H1 (cell line): ENCODE measurements around the gene BGN. TPM values are rescaled to one million over a fixed set of nuclear protein-coding genes. Genes with fewer than 3 reads are reported as not detected.

Source experiments
- CTCF ChIA-PET: fragments of 300-600 bp; sonication (Branson Sonifier 250); formaldehyde crosslinking; loops from one replicate; lab custom pipeline; 2021; ENCODE audit not compliant: partially characterized antibody; lab: Charles Lee
- POLR2A ChIA-PET: fragments of 300-600 bp; sonication (Branson Sonifier 250); formaldehyde crosslinking; loops from one replicate; lab custom pipeline; 2021; ENCODE audit warnings: inconsistent platforms; ENCODE audit not compliant: partially characterized antibody; lab: Charles Lee
- DNase-seq, 2 experiments: peaks; one replicate each; pipeline versions ENCODE4 v3.0.0 to v3.0.0-alpha.2; 2010 to 2022; ENCODE audit warnings: low spot score in 2 of 2, low read depth in 1 of 2, mixed read lengths in 1 of 2
- FAIRE-seq: peaks from 2 replicates; lab custom pipeline; 2011; peaks lifted over from hg19 to GRCh38; lab: Jason Lieb, UNC
- H2AFZ ChIP-seq: 2 replicates; pipeline ENCODE4 v1.8.1; 2012; ENCODE audit warnings: low read length, inconsistent platforms
- H2AK5ac ChIP-seq: 2 replicates; pipeline ENCODE4 v1.6.1; 2013; ENCODE audit warnings: low read depth, low read length
- H2BK120ac ChIP-seq: replicated peaks from 2 replicates; pipeline ENCODE3; 2013; ENCODE audit warnings: low read depth, low read length, inconsistent platforms
- H2BK12ac ChIP-seq: 2 replicates; pipeline ENCODE4 v1.6.1; 2013; ENCODE audit warnings: low read depth, low read length
- H2BK15ac ChIP-seq: 2 replicates; pipeline ENCODE4 v1.6.1; 2013; ENCODE audit warnings: low read length
- H2BK20ac ChIP-seq: 2 replicates; pipeline ENCODE4 v1.6.1; 2013; ENCODE audit warnings: low read length
- H2BK5ac ChIP-seq: 2 replicates; pipeline ENCODE4 v1.6.1; 2013; ENCODE audit warnings: low read depth, low read length
- H3K14ac ChIP-seq: 2 replicates; pipeline ENCODE4 v1.6.1; 2013; ENCODE audit warnings: inconsistent platforms; ENCODE audit not compliant: insufficient read length
- H3K18ac ChIP-seq: 2 replicates; pipeline ENCODE4 v1.6.1; 2013; ENCODE audit warnings: low read length; ENCODE audit errors: extremely low read depth
- H3K23ac ChIP-seq: 2 replicates; pipeline ENCODE4 v1.6.1; 2013; ENCODE audit warnings: inconsistent platforms; ENCODE audit not compliant: insufficient read length
- H3K23me2 ChIP-seq: 2 replicates; pipeline ENCODE4 v1.6.1; 2013; ENCODE audit warnings: low read depth, low read length
- H3K27ac ChIP-seq: 2 replicates; pipeline ENCODE4 v1.6.1; 2011; ENCODE audit warnings: low read depth, low read length, inconsistent platforms
- H3K27me3 ChIP-seq, 4 experiments: replicated peaks in 1 of 4; 1 replicate in 1 of 4; 2 replicates in 3 of 4; pipeline versions ENCODE4 v1.6.1 to v1.8.1; 2011 to 2013; ENCODE audit warnings: low read length in 3 of 4, mild to moderate bottlenecking in 3 of 4, inconsistent platforms in 2 of 4, mixed read lengths in 2 of 4, moderate library complexity in 1 of 4; ENCODE audit not compliant: control insufficient read depth in 3 of 4, insufficient read depth in 3 of 4; ENCODE audit errors: extremely low read depth in 1 of 4
- H3K36me3 ChIP-seq, 4 experiments: 2 replicates each; pipeline versions ENCODE4 v1.6.1 to v1.8.1; 2011 to 2013; ENCODE audit warnings: mild to moderate bottlenecking in 4 of 4, low read length in 3 of 4, moderate library complexity in 2 of 4, control low read depth in 1 of 4, inconsistent platforms in 1 of 4; ENCODE audit not compliant: insufficient read depth in 4 of 4, control insufficient read depth in 2 of 4
- H3K4ac ChIP-seq: replicated peaks from 2 replicates; pipeline ENCODE3; 2013; ENCODE audit warnings: low read length, low read depth, mixed read lengths, inconsistent platforms; ENCODE audit not compliant: insufficient read length
- H3K4me1 ChIP-seq, 4 experiments: replicated peaks in 1 of 4; 1 replicate in 1 of 4; 2 replicates in 3 of 4; pipeline versions ENCODE4 v1.6.1 to v1.8.1; 2011 to 2013; ENCODE audit warnings: low read length in 3 of 4, inconsistent platforms in 2 of 4, mixed read lengths in 1 of 4; ENCODE audit not compliant: insufficient read depth in 4 of 4, control insufficient read depth in 3 of 4
- H3K4me2 ChIP-seq, 2 experiments: 2 replicates each; pipeline versions ENCODE4 v1.6.1 to v1.8.1; 2011 to 2013; ENCODE audit warnings: low read depth in 2 of 2, low read length in 2 of 2, control low read depth in 1 of 2, inconsistent platforms in 1 of 2, mild to moderate bottlenecking in 1 of 2; ENCODE audit not compliant: insufficient read depth in 1 of 2
- H3K4me3 ChIP-seq, 4 experiments: fragments of 200-600, 300-600 bp in 1 of 4; sonication (generic), shearing (Covaris generic), sonication (Bioruptor Twin) in 1 of 4; 2 replicates each; pipeline versions ENCODE4 v1.5.1 to v1.8.1; 2011 to 2016; ENCODE audit warnings: low read length in 4 of 4, low read depth in 3 of 4, control low read depth in 2 of 4, inconsistent platforms in 2 of 4, mild to moderate bottlenecking in 2 of 4, mixed read lengths in 1 of 4, moderate library complexity in 1 of 4; ENCODE audit not compliant: insufficient read depth in 2 of 4; ENCODE audit errors: extremely low read depth in 1 of 4
- H3K56ac ChIP-seq: replicated peaks from 2 replicates; pipeline ENCODE3; 2013; ENCODE audit warnings: low read depth, mild to moderate bottlenecking, mixed read lengths, low read length, inconsistent platforms; ENCODE audit not compliant: insufficient read length
- H3K79me1 ChIP-seq: 2 replicates; pipeline ENCODE4 v1.6.1; 2013; ENCODE audit warnings: low read depth, low read length, control low read depth
- H3K79me2 ChIP-seq, 2 experiments: 2 replicates each; pipeline versions ENCODE4 v1.6.1 to v1.8.1; 2012 to 2013; ENCODE audit warnings: low read length in 2 of 2, mild to moderate bottlenecking in 2 of 2, inconsistent platforms in 1 of 2; ENCODE audit not compliant: insufficient read depth in 2 of 2, control insufficient read depth in 1 of 2
- H3K9ac ChIP-seq, 4 experiments: replicated peaks in 1 of 4; 1 replicate in 1 of 4; 2 replicates in 3 of 4; pipeline versions ENCODE4 v1.6.1 to v1.8.1; 2011 to 2013; ENCODE audit warnings: low read depth in 3 of 4, low read length in 3 of 4, control low read depth in 2 of 4, mild to moderate bottlenecking in 2 of 4, moderate library complexity in 2 of 4, inconsistent platforms in 1 of 4; ENCODE audit errors: extremely low read depth in 1 of 4
- H3K9me3 ChIP-seq, 2 experiments: 2 replicates each; pipeline versions ENCODE4 v1.6.1 to v1.8.1; 2012 to 2013; ENCODE audit warnings: mild to moderate bottlenecking in 2 of 2, moderate library complexity in 2 of 2, control low read depth in 1 of 2, inconsistent platforms in 1 of 2, low read depth in 1 of 2, low read length in 1 of 2, mixed read lengths in 1 of 2; ENCODE audit not compliant: insufficient read depth in 2 of 2
- H4K20me1 ChIP-seq, 2 experiments: replicated peaks in 1 of 2; 2 replicates each; pipeline versions ENCODE3 to v1.8.1; 2011 to 2013; ENCODE audit warnings: inconsistent platforms in 2 of 2, low read length in 2 of 2, mild to moderate bottlenecking in 1 of 2; ENCODE audit not compliant: insufficient read depth in 2 of 2, control insufficient read depth in 1 of 2
- H4K5ac ChIP-seq: 2 replicates; pipeline ENCODE4 v1.6.1; 2013; ENCODE audit warnings: low read length, low read depth, mixed read lengths, inconsistent platforms; ENCODE audit not compliant: insufficient read length
- H4K8ac ChIP-seq: 2 replicates; pipeline ENCODE4 v1.8.0; 2013; ENCODE audit warnings: mild to moderate bottlenecking, moderate library complexity, low read length, inconsistent platforms; ENCODE audit not compliant: insufficient read depth; ENCODE audit errors: extremely low read depth
- H4K91ac ChIP-seq: replicated peaks from 2 replicates; pipeline ENCODE3; 2013; ENCODE audit warnings: low read length, mixed read lengths, inconsistent platforms; ENCODE audit not compliant: insufficient read length
- HDAC6 ChIP-seq: IDR thresholded peaks from one replicate; pipeline ENCODE4 v1.7.1; 2012; ENCODE audit warnings: low read depth, mild to moderate bottlenecking, inconsistent platforms, low read length, moderate library complexity
- JUN ChIP-seq: IDR thresholded peaks from 2 replicates; pipeline ENCODE4 v1.6.1; 2011; ENCODE audit warnings: low read depth, mild to moderate bottlenecking, improper control_type of control experiment, low read length
- MAFK ChIP-seq: IDR thresholded peaks from 2 replicates; pipeline ENCODE4 v1.6.1; 2012; ENCODE audit warnings: low read depth, mild to moderate bottlenecking, improper control_type of control experiment, low read length
- PHF8 ChIP-seq: fragments of 200-600 bp; sonication (generic); conservative IDR thresholded peaks from 2 replicates; pipeline ENCODE4 v1.7.1; 2012; ENCODE audit warnings: low read depth, mild to moderate bottlenecking, inconsistent platforms, low read length, moderate library complexity
- POLR2A ChIP-seq, 2 experiments: IDR thresholded peaks; 1 replicate in 1 of 2; 2 replicates in 1 of 2; pipeline ENCODE4 v1.6.1; 2011; ENCODE audit warnings: low read depth in 2 of 2, low read length in 2 of 2, mild to moderate bottlenecking in 2 of 2; ENCODE audit errors: control extremely low read depth in 1 of 2
- POLR2AphosphoS5 ChIP-seq: IDR thresholded peaks from 2 replicates; pipeline ENCODE4 v1.6.1; 2011; ENCODE audit warnings: low read depth, low read length
- RAD21 ChIP-seq, 2 experiments: IDR thresholded peaks in 1 of 2; conservative IDR thresholded peaks in 1 of 2; 2 replicates each; pipeline ENCODE4 v1.6.1; 2011; ENCODE audit warnings: low read depth in 2 of 2, low read length in 2 of 2, improper control_type of control experiment in 1 of 2, inconsistent platforms in 1 of 2, mild to moderate bottlenecking in 1 of 2, moderate library complexity in 1 of 2
- RBBP5 ChIP-seq: IDR thresholded peaks from 2 replicates; pipeline ENCODE4 v1.7.1; 2012; ENCODE audit warnings: low read depth, mild to moderate bottlenecking, inconsistent platforms, low read length, moderate library complexity, borderline replicate concordance
- SIN3A ChIP-seq, 2 experiments: IDR thresholded peaks in 1 of 2; conservative IDR thresholded peaks in 1 of 2; 2 replicates each; pipeline ENCODE4 v1.6.1; 2011 to 2012; ENCODE audit warnings: low read length in 2 of 2, improper control_type of control experiment in 1 of 2, low read depth in 1 of 2, mild to moderate bottlenecking in 1 of 2
- SIX5 ChIP-seq: IDR thresholded peaks from 2 replicates; pipeline ENCODE4 v1.6.1; 2011; ENCODE audit warnings: mild to moderate bottlenecking, low read depth, low read length
- SP2 ChIP-seq: IDR thresholded peaks from 2 replicates; pipeline ENCODE4 v1.6.1; 2012; ENCODE audit warnings: mild to moderate bottlenecking, low read length, inconsistent platforms
- TAF1 ChIP-seq: IDR thresholded peaks from 2 replicates; pipeline ENCODE4 v1.6.1; 2011; ENCODE audit warnings: mild to moderate bottlenecking, low read depth, low read length
- ZNF274 ChIP-seq: IDR thresholded peaks from 2 replicates; pipeline ENCODE4 v1.7.0; 2012; ENCODE audit warnings: low read length, borderline replicate concordance; ENCODE audit errors: extremely low read depth
- WGBS, 2 experiments: shearing (Covaris generic) in 1 of 2; methylation state at CpG; one replicate each; pipeline versions ENCODE4 v1.1.6 to v1.1.7; 2013 to 2015; ENCODE audit warnings: low lambda C conversion rate in 2 of 2, mixed read lengths in 2 of 2, inconsistent platforms in 1 of 2, low coverage in 1 of 2, missing lambda C conversion rate in 1 of 2; ENCODE audit not compliant: insufficient replicate concordance in 2 of 2, insufficient coverage in 1 of 2, insufficient read length in 1 of 2; ENCODE audit errors: extremely low coverage in 1 of 2, missing lambda C conversion rate in 1 of 2; 5-methylcytosine and 5-hydroxymethylcytosine counted together
- polyA plus RNA-seq, 7 experiments: library from polyadenylated mRNA; depleted of rRNA in 3 of 7; stranded (reverse) in 5 of 7; unstranded in 2 of 7; fragments of >200 nt in 5 of 7; fragments of 200-250 nt in 2 of 7; gene quantifications; 1 replicate in 5 of 7; 2 replicates in 1 of 7; 4 replicates in 1 of 7; pipeline versions ENCODE4 v1.2.1 to v1.2.3, GENCODE V29; 2011 to 2013; ENCODE audit warnings: missing spikeins in 2 of 7, mixed read lengths in 2 of 7
- total RNA-seq: library from RNA; stranded (reverse); fragmentation: NEBNext Ultra II Directional; extraction: Animal tissue kit (Norgen Biotek cat#: 25700); gene quantifications from 2 replicates; pipeline ENCODE4 v1.2.1, GENCODE V29; 2021
- TF ChIP-seq, protein P1 (sequence below): IDR thresholded peaks from 2 replicates; pipeline ENCODE4 v1.6.1; 2012; ENCODE audit warnings: inconsistent platforms

BGN gene
- total and polyA plus RNA-seq, 2 of the 8 experiments (the other 6 are each of a cell fraction or from before 2014, with no cell fraction given), result 1.8 to 2.4 TPM

DNA sequence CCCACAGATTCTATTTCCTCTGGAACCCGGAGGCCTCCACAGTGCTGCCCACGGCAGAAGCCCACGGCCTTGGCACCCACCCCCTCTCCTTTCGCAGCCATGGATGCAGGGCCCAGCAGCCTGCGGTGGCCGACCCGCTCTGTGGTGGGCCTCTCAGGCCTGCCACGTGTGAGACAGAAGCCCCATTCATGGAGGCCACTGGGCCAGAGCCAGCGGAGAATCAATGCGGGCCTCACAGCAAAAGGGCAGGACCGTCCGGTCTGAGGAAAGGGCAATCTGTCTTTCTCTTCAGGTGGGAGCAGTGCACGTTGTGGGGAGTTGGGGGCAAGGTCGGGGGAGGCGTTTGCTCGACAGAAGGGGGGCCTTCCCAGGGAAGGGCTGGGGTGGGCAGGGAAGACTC is 16.0 kb upstream of the BGN start:
- Histone ChIP-seq H2BK20ac (no peak overlapping the region), H3K23me2 (no peaks in the 10 kb centered on the region), H2BK5ac (no peak overlapping the region), H4K20me1 (no peaks in the 10 kb centered on the region), H3K79me2 (no peaks in the 10 kb centered on the region), H3K4ac (no peak overlapping the region), H2BK120ac (no peak overlapping the region), H4K8ac (no peak overlapping the region), H3K23ac (no peak overlapping the region), H4K91ac (no peak overlapping the region), H3K4me3 (no peak overlapping the region), H3K36me3 (no peaks in the 10 kb centered on the region), H2BK12ac (0 out of 2 replicates have a peak overlapping the region, but pooled peaks have one; percentile 27), H2AFZ (no peak overlapping the region), H3K4me2 (no peak overlapping the region), H3K14ac (no peak overlapping the region), H3K56ac (no peak overlapping the region), H4K5ac (no peak overlapping the region), H3K27ac (no peak overlapping the region), H2BK15ac (no peak overlapping the region), H3K4me1 (peaks cover 0 to 17% (median 5%) of the 10 kb centered on the region in 4 experiments; a peak in 3 of 7 replicates), H3K18ac (no peak overlapping the region), H3K79me1 (no peaks in the 10 kb centered on the region), H2AK5ac (no peak overlapping the region), H3K27me3 (peaks cover 5 to 22% (median 17%) of the 10 kb centered on the region in 4 experiments; a peak in 6 of 7 replicates), H3K9me3 (no peaks in the 10 kb centered on the region), H3K9ac (no peak overlapping the region)
- WGBS, 2 experiments, result 90% methylated on average over 4 of the region's 16 CpGs; no CpG with 5 or more reads in 1 of the 2 experiments
- FAIRE-seq (no peak), DNase-seq (no peak)
- ChIA-PET CTCF (interaction anchor here (1.9 to 2.3 kb wide), 2 partner anchors 8 to 28 kb away, joined by 7 to 13 read pairs; partner anchors contain the start of gene HAUS7), POLR2A (no interaction called here)
- TF ChIP-seq TAF1, result no peak
- no peak for TF ChIP-seq POLR2AphosphoS5
- TF ChIP-seq SP2, result no peak
- no peak for TF ChIP-seq POLR2A (IDR thresholded peaks at IDR 0.05; ENCODE audit: control extremely low read depth in 1 of 2, low read depth in 2 of 2, low read length in 2 of 2)
- no peak for TF ChIP-seq HDAC6
- TF ChIP-seq RAD21 (IDR thresholded peaks at IDR 0.05 in 1 of 2, conservative IDR thresholded peaks at IDR 0.05 in 1 of 2; ENCODE audit: low read depth in 2 of 2, low read length in 2 of 2), result no peak
- TF ChIP-seq PHF8, result no peak
- no peak for TF ChIP-seq ZNF274
- no peak for TF ChIP-seq MAFK
- TF ChIP-seq SIX5, result no peak
- no peak for TF ChIP-seq SIN3A (conservative IDR thresholded peaks at IDR 0.05 in 1 of 2, IDR thresholded peaks at IDR 0.05 in 1 of 2; ENCODE audit: low read depth in 1 of 2, low read length in 2 of 2)
- no peak for TF ChIP-seq JUN
- no peak for TF ChIP-seq RBBP5
- TF ChIP-seq, protein P1, sequence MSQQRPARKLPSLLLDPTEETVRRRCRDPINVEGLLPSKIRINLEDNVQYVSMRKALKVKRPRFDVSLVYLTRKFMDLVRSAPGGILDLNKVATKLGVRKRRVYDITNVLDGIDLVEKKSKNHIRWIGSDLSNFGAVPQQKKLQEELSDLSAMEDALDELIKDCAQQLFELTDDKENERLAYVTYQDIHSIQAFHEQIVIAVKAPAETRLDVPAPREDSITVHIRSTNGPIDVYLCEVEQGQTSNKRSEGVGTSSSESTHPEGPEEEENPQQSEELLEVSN, result no peak
